Measurements from ENCODE around the gene SLC38A10. TPM values are rescaled to one million over a fixed set of nuclear protein-coding genes. Genes with fewer than 3 reads are reported as not detected.
A peak's percentile ranks its signal among the peaks of the same experiment; 100 is the strongest.

SLC38A10 gene
- total and polyA plus RNA-seq, 2 of the 13 experiments (the other 11 are each of a cell fraction or from before 2014, with no cell fraction given), result 23.4 to 55.8 TPM

- TF ChIP-seq ARID4A (CRISPR knock-in tag; IDR thresholded peaks at IDR 0.05; ENCODE audit: borderline replicate concordance) (peak; percentile 58), ARHGAP35 (CRISPR knock-in tag; IDR thresholded peaks at IDR 0.05; ENCODE audit: borderline replicate concordance) (no peak), TFDP1 (CRISPR knock-in tag; IDR thresholded peaks at IDR 0.05; ENCODE audit: borderline replicate concordance) (no peak), ZNF331 (CRISPR knock-in tag; IDR thresholded peaks at IDR 0.05) (0 out of 2 replicates have a peak, but pooled peaks have one; percentile 16), SRSF1 (optimal IDR thresholded peaks at IDR 0.05; ENCODE audit: low read depth, low read length) (no peak), RBAK (CRISPR knock-in tag; IDR thresholded peaks at IDR 0.05) (0 out of 2 replicates have a peak, but pooled peaks have one; percentile 39), ZBTB38 (CRISPR knock-in tag; IDR thresholded peaks at IDR 0.05) (0 out of 2 replicates have a peak, but pooled peaks have one; percentile 8)
These were observed 42.7 kb downstream of the SLC38A10 start (continued) for GRCh38 chr17:81252326-81252986.

Measured in HepG2 (cell line).